K562 (cell line): ENCODE data around the gene TRPM6. TPM values are rescaled to one million over a fixed set of nuclear protein-coding genes. Genes with fewer than 3 reads are reported as not detected.

Experiments used
- ADNP ChIP-seq: fragments of 200-800 bp; sonication (Bioruptor generic); IDR thresholded peaks from 2 replicates; pipeline ENCODE4 v1.6.1; 2016; ENCODE audit warnings: missing genetic modification characterization, missing compliant biosample characterization
- SMC3 ChIP-seq: conservative IDR thresholded peaks from 2 replicates; pipeline ENCODE4 v1.6.1; 2011; ENCODE audit warnings: low read depth, low read length, improper control_type of control experiment; ENCODE audit not compliant: insufficient read depth
- polyA plus RNA-seq, 8 experiments: library from polyadenylated mRNA; depleted of rRNA in 4 of 8; stranded (reverse) in 5 of 8; unstranded in 3 of 8; fragments of >200 nt; fragmentation: Nextera tagmentation in 2 of 8; fragmentation: Illumina TruSeq in 1 of 8; extraction: Ambion mirVana in 2 of 8; extraction: Trizol in 1 of 8; gene quantifications; 2 replicates each; pipeline versions ENCODE4 v1.2.1 to v1.2.3, GENCODE V29; 2011 to 2014; ENCODE audit warnings: inconsistent platforms in 1 of 8, missing spikeins in 1 of 8
- total RNA-seq, 7 experiments: library from RNA; depleted of rRNA in 6 of 7; stranded (reverse); fragments of >200 nt in 6 of 7; fragmentation: Illumina TruSeq in 2 of 7; extraction: Trizol in 2 of 7; gene quantifications; 2 replicates each; pipeline versions ENCODE4 v1.2.1 to v1.2.3, GENCODE V29; 2011 to 2021; ENCODE audit warnings: low replicate concordance in 1 of 7
- TF ChIP-seq, protein P1 (sequence below), 2 experiments: fragments of 450-650 bp; formaldehyde crosslinking in 1 of 2; IDR thresholded peaks; 2 replicates each; pipeline versions ENCODE4 v1.4.0 to v1.6.1; 2014 to 2020; ENCODE audit warnings: mild to moderate bottlenecking in 2 of 2, borderline replicate concordance in 1 of 2, low read depth in 1 of 2

The TRPM6 gene
- total and polyA plus RNA-seq, 9 of the 15 experiments (the other 6 are each of a cell fraction or from before 2014, with no cell fraction given): 0.03 to 0.16 (median 0.09) TPM

GRCh38 chr9:74696520-74696919 is 191.2 kb downstream of the TRPM6 start (continued):
- TF ChIP-seq, protein P1, sequence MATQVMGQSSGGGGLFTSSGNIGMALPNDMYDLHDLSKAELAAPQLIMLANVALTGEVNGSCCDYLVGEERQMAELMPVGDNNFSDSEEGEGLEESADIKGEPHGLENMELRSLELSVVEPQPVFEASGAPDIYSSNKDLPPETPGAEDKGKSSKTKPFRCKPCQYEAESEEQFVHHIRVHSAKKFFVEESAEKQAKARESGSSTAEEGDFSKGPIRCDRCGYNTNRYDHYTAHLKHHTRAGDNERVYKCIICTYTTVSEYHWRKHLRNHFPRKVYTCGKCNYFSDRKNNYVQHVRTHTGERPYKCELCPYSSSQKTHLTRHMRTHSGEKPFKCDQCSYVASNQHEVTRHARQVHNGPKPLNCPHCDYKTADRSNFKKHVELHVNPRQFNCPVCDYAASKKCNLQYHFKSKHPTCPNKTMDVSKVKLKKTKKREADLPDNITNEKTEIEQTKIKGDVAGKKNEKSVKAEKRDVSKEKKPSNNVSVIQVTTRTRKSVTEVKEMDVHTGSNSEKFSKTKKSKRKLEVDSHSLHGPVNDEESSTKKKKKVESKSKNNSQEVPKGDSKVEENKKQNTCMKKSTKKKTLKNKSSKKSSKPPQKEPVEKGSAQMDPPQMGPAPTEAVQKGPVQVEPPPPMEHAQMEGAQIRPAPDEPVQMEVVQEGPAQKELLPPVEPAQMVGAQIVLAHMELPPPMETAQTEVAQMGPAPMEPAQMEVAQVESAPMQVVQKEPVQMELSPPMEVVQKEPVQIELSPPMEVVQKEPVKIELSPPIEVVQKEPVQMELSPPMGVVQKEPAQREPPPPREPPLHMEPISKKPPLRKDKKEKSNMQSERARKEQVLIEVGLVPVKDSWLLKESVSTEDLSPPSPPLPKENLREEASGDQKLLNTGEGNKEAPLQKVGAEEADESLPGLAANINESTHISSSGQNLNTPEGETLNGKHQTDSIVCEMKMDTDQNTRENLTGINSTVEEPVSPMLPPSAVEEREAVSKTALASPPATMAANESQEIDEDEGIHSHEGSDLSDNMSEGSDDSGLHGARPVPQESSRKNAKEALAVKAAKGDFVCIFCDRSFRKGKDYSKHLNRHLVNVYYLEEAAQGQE (IDR thresholded peaks at IDR 0.05; ENCODE audit: borderline replicate concordance): no peak
- TF ChIP-seq, protein P1 (CRISPR knock-in tag; IDR thresholded peaks at IDR 0.05; ENCODE audit: low read depth): no peak
- no peak for TF ChIP-seq SMC3
- no peak for TF ChIP-seq ADNP (tag)
- TF ChIP-seq, all 486 proteins: peak for 0
